Right ventricle myocardium inferior (tissue), 1 donor: ENCODE results near the gene TRMT1. TPM values are rescaled to one million over a fixed set of nuclear protein-coding genes. Genes with fewer than 3 reads are reported as not detected.

Experiments used
- ATAC-seq: fragments of 200-7000 bp; cut with Tn5 transposase; one replicate; pipeline ENCODE4 v1.9.1; 2020; ENCODE audit warnings: mild to moderate bottlenecking, moderate library complexity
- DNase-seq: peaks from one replicate; pipeline ENCODE4 v3.0.0; 2021; ENCODE audit errors: missing footprints
- intact Hi-C: fragments of 100-400 bp; cut with DNase I; formaldehyde crosslinking; loops from one replicate; pipeline ENCODE4 v1.11.0; 2022
- total RNA-seq: library from RNA; stranded (reverse); fragmentation: NEBNext Ultra II Directional; extraction: Animal tissue kit (Norgen Biotek cat#: 25700); gene quantifications from one replicate; pipeline ENCODE4 v1.2.1, GENCODE V29; 2021
- donor health status: DM: no; HTN: yes; CAD: no; lungs with severe emphysema.

TRMT1 gene
- total RNA-seq, 1 donor from 2014 or later = 21.1 TPM

GRCh38 chr19:13068085-13068846 lies 48.3 kb downstream of the TRMT1 start:
- intact Hi-C loops = no loop called here
- ATAC-seq (no peak), DNase-seq (no peak)

GRCh38 chr19:13066933-13067807 lies 49.4 kb downstream of the TRMT1 start:
- DNase-seq = no peak
- intact Hi-C loops = no loop called here
- no peak for ATAC-seq

- DNase-seq (no peak), ATAC-seq (no peak)
- intact Hi-C loops = no loop called here
These were observed 50.3 kb downstream of the TRMT1 start for GRCh38 chr19:13066226-13066625.

- DNase-seq (no peak), ATAC-seq (peak; percentile 51)
- intact Hi-C loops = loop anchor here (5.0 kb wide), 1 partner anchor 42 kb away; no protein-coding TSS in a partner anchor
These were observed 52.4 kb downstream of the TRMT1 start for GRCh38 chr19:13064092-13064489.

- DNase-seq (no peak), ATAC-seq (peak; percentile 82)
- intact Hi-C loops = loop anchor here (5.0 kb wide), 1 partner anchor 41 kb away; no protein-coding TSS in a partner anchor
These were observed 53.0 kb downstream of the TRMT1 start for GRCh38 chr19:13063461-13064091.

GRCh38 chr19:13062317-13062716 lies 54.2 kb downstream of the TRMT1 start:
- no peak for ATAC-seq
- DNase-seq = no peak
- intact Hi-C loops = loop anchor here (5.0 kb wide), 1 partner anchor 40 kb away; no protein-coding TSS in a partner anchor

- intact Hi-C loops = loop anchor here (1.0 to 5.0 kb wide), 3 partner anchors 39 to 78 kb away; partner anchors contain the start of gene NFIX
- DNase-seq (peak; percentile 93), ATAC-seq (peak; percentile 75)
These were observed 55.3 kb downstream of the TRMT1 start for GRCh38 chr19:13060964-13061927.

- intact Hi-C loops = loop anchor here (5.0 kb wide), 1 partner anchor 38 kb away; no protein-coding TSS in a partner anchor
- ATAC-seq (peak; percentile 18), DNase-seq (no peak)
These were observed 56.1 kb downstream of the TRMT1 start for GRCh38 chr19:13060233-13060963.

GRCh38 chr19:13058951-13059660 lies 57.4 kb downstream of the TRMT1 start:
- intact Hi-C loops = loop anchor here (5.0 kb wide), 1 partner anchor 38 kb away; no protein-coding TSS in a partner anchor

GRCh38 chr19:13057744-13058143 lies 58.8 kb downstream of the TRMT1 start:
- DNase-seq (no peak), ATAC-seq (no peak)
- intact Hi-C loops = loop anchor here (5.0 kb wide), 1 partner anchor 40 kb away; no protein-coding TSS in a partner anchor

More at GRCh38 chr19:13058951-13059660, 57.4 kb downstream of the TRMT1 start:
- no peak for DNase-seq
- no peak for ATAC-seq

- DNase-seq (no peak), ATAC-seq (no peak)
- intact Hi-C loops = loop anchor here (5.0 kb wide), 1 partner anchor 40 kb away; no protein-coding TSS in a partner anchor
These were observed 59.4 kb downstream of the TRMT1 start for GRCh38 chr19:13057147-13057572.

- intact Hi-C loops = loop anchor here (5.0 kb wide), 1 partner anchor 41 kb away; no protein-coding TSS in a partner anchor
- no peak for DNase-seq
- no peak for ATAC-seq
These were observed 60.4 kb downstream of the TRMT1 start for GRCh38 chr19:13056052-13056660.

- ATAC-seq = peak; percentile 61
These were observed 61.1 kb downstream of the TRMT1 start for GRCh38 chr19:13055213-13056051.

More at GRCh38 chr19:13055213-13056051, 61.1 kb downstream of the TRMT1 start:
- peak; percentile 90 for DNase-seq
- intact Hi-C loops = loop anchor here (5.0 kb wide), 1 partner anchor 42 kb away; no protein-coding TSS in a partner anchor
